ENCODE data around the gene BCL10. TPM values are rescaled to one million over a fixed set of nuclear protein-coding genes. Genes with fewer than 3 reads are reported as not detected.
A peak's percentile ranks its signal among the peaks of the same experiment; 100 is the strongest.

BCL10 gene
- total and polyA plus RNA-seq, 7 donors = 2.9 to 10.9 (median 8.2) TPM

- Histone ChIP-seq H3K27me3 (ENCODE audit: insufficient read depth in 3 of 3, low read length in 2 of 3) (no peaks in the 10 kb centered on the region), H3K27ac (peak overlapping the region; percentile 51), H3K36me3 (ENCODE audit: insufficient read depth in 1 of 2, low read depth in 1 of 2) (no peaks in the 10 kb centered on the region), H3K4me3 (no peak overlapping the region), H3K4me1 (no peaks in the 10 kb centered on the region), H3K9me3 (no peaks in the 10 kb centered on the region)
- peak; percentile 54 to 73 (median 66) for ATAC-seq
- TF ChIP-seq CTCF (IDR thresholded peaks at IDR 0.05) = no peak
- no peak for DNase-seq
- WGBS, 3 donors = 40 to 60% (median 54%) methylated on average over 11 of the region's 11 CpGs
- intact Hi-C loops (cut with DNase I) = no loop called here
These were observed 21.6 kb upstream of the BCL10 start for GRCh38 chr1:85297855-85298629.

- TF ChIP-seq CTCF (IDR thresholded peaks at IDR 0.05) = no peak
These were observed 21.1 kb upstream of the BCL10 start for GRCh38 chr1:85297538-85297854.

GRCh38 chr1:85296980-85297379 lies 20.5 kb upstream of the BCL10 start:
- Histone ChIP-seq H3K27me3 (ENCODE audit: insufficient read depth in 3 of 3, low read length in 2 of 3) (no peaks in the 10 kb centered on the region), H3K27ac (no peak overlapping the region), H3K4me1 (no peaks in the 10 kb centered on the region), H3K9me3 (no peaks in the 10 kb centered on the region), H3K4me3 (no peak overlapping the region), H3K36me3 (ENCODE audit: insufficient read depth in 1 of 2, low read depth in 1 of 2) (no peaks in the 10 kb centered on the region)
- DNase-seq (no peak), ATAC-seq (no peak)
- no peak for TF ChIP-seq CTCF (IDR thresholded peaks at IDR 0.05)
- WGBS, 3 donors = 63 to 75% (median 64%) methylated on average over 1 of the region's 1 CpG
- intact Hi-C loops (cut with DNase I) = no loop called here

More at GRCh38 chr1:85297538-85297854, 21.1 kb upstream of the BCL10 start:
- intact Hi-C loops (cut with DNase I) = no loop called here
- H3K9me3 ChIP-seq = no peaks in the 10 kb centered on the region
- H3K27ac ChIP-seq = peak overlapping the region; percentile 32
- no peak overlapping the region for H3K4me3 ChIP-seq
- no peaks in the 10 kb centered on the region for H3K4me1 ChIP-seq
- ATAC-seq (no peak), DNase-seq (no peak)
- WGBS, 3 donors = 58 to 72% (median 63%) methylated on average over 1 of the region's 1 CpG
- no peaks in the 10 kb centered on the region for H3K36me3 ChIP-seq (ENCODE audit: insufficient read depth in 1 of 2, low read depth in 1 of 2)
- H3K27me3 ChIP-seq (ENCODE audit: insufficient read depth in 3 of 3, low read length in 2 of 3) = no peaks in the 10 kb centered on the region

GRCh38 chr1:85295654-85296053 lies 19.2 kb upstream of the BCL10 start:
- H3K9me3 ChIP-seq = no peaks in the 10 kb centered on the region
- ATAC-seq (no peak), DNase-seq (no peak)
- no peak for TF ChIP-seq CTCF (IDR thresholded peaks at IDR 0.05)
- intact Hi-C loops (cut with DNase I) = no loop called here
- H3K4me1 ChIP-seq = no peaks in the 10 kb centered on the region
- no peaks in the 10 kb centered on the region for H3K36me3 ChIP-seq (ENCODE audit: insufficient read depth in 1 of 2, low read depth in 1 of 2)
- no peaks in the 10 kb centered on the region for H3K27me3 ChIP-seq (ENCODE audit: insufficient read depth in 3 of 3, low read length in 2 of 3)
- WGBS, 3 donors = 74 to 82% (median 77%) methylated on average over 4 of the region's 4 CpGs
- H3K4me3 ChIP-seq = no peak overlapping the region
- no peak overlapping the region for H3K27ac ChIP-seq

GRCh38 chr1:85295006-85295431 lies 18.6 kb upstream of the BCL10 start:
- WGBS, 3 donors = 40 to 47% (median 42%) methylated on average over 3 of the region's 3 CpGs
- DNase-seq (no peak), ATAC-seq (no peak)
- Histone ChIP-seq H3K4me1 (no peaks in the 10 kb centered on the region), H3K27ac (no peak overlapping the region), H3K9me3 (no peaks in the 10 kb centered on the region), H3K36me3 (ENCODE audit: insufficient read depth in 1 of 2, low read depth in 1 of 2) (no peaks in the 10 kb centered on the region), H3K27me3 (ENCODE audit: insufficient read depth in 3 of 3, low read length in 2 of 3) (no peaks in the 10 kb centered on the region), H3K4me3 (no peak overlapping the region)
- intact Hi-C loops (cut with DNase I) = no loop called here
- TF ChIP-seq CTCF (IDR thresholded peaks at IDR 0.05) = no peak
